Fibroblast of gingiva (primary cell): ENCODE measurements around the gene ATG3.
"Not testable (repeated sequence)": the region's sequence is repeated elsewhere in the genome, so short reads cannot be mapped to it uniquely, and the experiment has no call there.

ENCODE experiments used
- DNase-seq: peaks from one replicate; pipeline ENCODE4 v3.0.0-alpha.2; 2011; ENCODE audit warnings: low read depth

ATG3 gene

GRCh38 chr3:112498914-112499711 lies 62.6 kb downstream of the ATG3 start, which contains the start of gene BTLA:
Gene BTLA, minus strand, starts transcription at chr3:112499472. Its CDS starts 114 bp downstream, at chr3:112499358.
- DNase-seq, result no peak

- no peak for DNase-seq
Observed at GRCh38 chr3:112497897-112498548, 63.7 kb downstream of the ATG3 start.

GRCh38 chr3:112496366-112497067 lies 65.2 kb downstream of the ATG3 start:
- DNase-seq, result no peak

- not testable (repeated sequence) for DNase-seq
Observed at GRCh38 chr3:112494448-112494767, 67.4 kb downstream of the ATG3 start.

GRCh38 chr3:112492124-112492523 lies 69.6 kb downstream of the ATG3 start:
- no peak for DNase-seq

- no peak for DNase-seq
Observed at GRCh38 chr3:112491373-112491772, 70.4 kb downstream of the ATG3 start.

GRCh38 chr3:112489674-112490479 lies 71.9 kb downstream of the ATG3 start:
- DNase-seq, result no peak

GRCh38 chr3:112486811-112487505 lies 74.8 kb downstream of the ATG3 start:
- DNase-seq, result no peak

- DNase-seq, result no peak
Observed at GRCh38 chr3:112484352-112484751, 77.4 kb downstream of the ATG3 start.

GRCh38 chr3:112482675-112483074 lies 79.1 kb downstream of the ATG3 start:
- no peak for DNase-seq
